GM12878 (cell line): ENCODE data around the gene EHD4. TPM values are rescaled to one million over a fixed set of nuclear protein-coding genes. Genes with fewer than 3 reads are reported as not detected.
A peak's percentile ranks its signal among the peaks of the same experiment; 100 is the strongest.

Source experiments
- ATAC-seq: fragments of 200-7000 bp; cut with Tn5 transposase; 3 replicates; pipeline ENCODE4 v1.9.1; 2020; ENCODE audit warnings: mild to moderate bottlenecking, moderate library complexity
- BruUV-seq: library from RNA; stranded (reverse); fragments of 400-500 nt; replicated peaks from 2 replicates; lab custom pipeline; 2021; lab: Mats Ljungman, UMichigan
- CTCF ChIA-PET: fragments of 300-600 bp; sonication (Branson Sonifier 250); formaldehyde crosslinking; extraction: SDS; loops from one replicate; lab custom pipeline; 2021; ENCODE audit warnings: inconsistent platforms; lab: Yijun Ruan, JAX
- POLR2A ChIA-PET: fragments of 350-600 bp; formaldehyde crosslinking; extraction: SDS; loops from one replicate; lab custom pipeline; 2021; ENCODE audit warnings: inconsistent platforms; lab: Charles Lee
- RAD21 ChIA-PET: fragments of 300-600 bp; sonication (Branson Sonifier 250); formaldehyde crosslinking; loops from one replicate; lab custom pipeline; 2023; ENCODE audit warnings: antibody characterized with exemption; ENCODE audit not compliant: unreplicated experiment; lab: Charles Lee
- SMC1A ChIA-PET: fragments of 300-600 bp; sonication (Branson Sonifier 250); formaldehyde crosslinking; loops from one replicate; lab custom pipeline; 2023; ENCODE audit not compliant: unreplicated experiment, uncharacterized antibody; lab: Charles Lee
- DNase-seq: peaks from one replicate; pipeline ENCODE4 v3.0.0-alpha.2; 2011; ENCODE audit warnings: low read depth, low spot score
- FAIRE-seq: peaks from 3 replicates; lab custom pipeline; 2011; peaks lifted over from hg19 to GRCh38; lab: Jason Lieb, UNC
- H2AFZ ChIP-seq: 2 replicates; pipeline ENCODE4 v1.6.0; 2011; ENCODE audit warnings: low read depth, low read length, control low read depth; ENCODE audit not compliant: control insufficient read depth
- H3K27ac ChIP-seq: 2 replicates; pipeline ENCODE4 v1.5.1; 2011; ENCODE audit warnings: control low read depth; ENCODE audit not compliant: control insufficient read depth, insufficient read depth
- H3K27me3 ChIP-seq, 2 experiments: replicated peaks in 1 of 2; 2 replicates each; pipeline versions ENCODE4 v1.6.0 to v1.6.1; 2011; ENCODE audit warnings: low read length in 1 of 2; ENCODE audit not compliant: control insufficient read depth in 2 of 2, insufficient read depth in 2 of 2
- H3K36me3 ChIP-seq, 2 experiments: 2 replicates each; pipeline ENCODE4 v1.5.1; 2011; ENCODE audit warnings: low read length in 1 of 2; ENCODE audit not compliant: control insufficient read depth in 2 of 2, insufficient read depth in 2 of 2
- H3K4me1 ChIP-seq: 2 replicates; pipeline ENCODE4 v1.6.1; 2011; ENCODE audit warnings: mild to moderate bottlenecking, low read length, moderate library complexity, mixed read lengths; ENCODE audit not compliant: control insufficient read depth, insufficient read depth
- H3K4me2 ChIP-seq: 2 replicates; pipeline ENCODE4 v1.6.0; 2011; ENCODE audit warnings: control low read depth; ENCODE audit not compliant: control insufficient read depth, insufficient read depth
- H3K4me3 ChIP-seq: fragments of 200-600 bp; sonication (generic); 2 replicates; pipeline ENCODE4 v1.5.1; 2016
- H3K79me2 ChIP-seq: 2 replicates; pipeline ENCODE4 v1.6.0; 2011; ENCODE audit warnings: low read length; ENCODE audit not compliant: control insufficient read depth, insufficient read depth
- H3K9ac ChIP-seq: 2 replicates; pipeline ENCODE4 v1.8.0; 2011; ENCODE audit warnings: low read length, control low read depth, mixed read lengths; ENCODE audit not compliant: control insufficient read depth, insufficient read depth
- H3K9me3 ChIP-seq: replicated peaks from 3 replicates; pipeline ENCODE4 v1.5.1; 2011; ENCODE audit warnings: mild to moderate bottlenecking, low read length; ENCODE audit not compliant: control insufficient read depth, insufficient read depth
- H4K20me1 ChIP-seq: 2 replicates; pipeline ENCODE4 v1.6.0; 2011; ENCODE audit not compliant: control insufficient read depth, insufficient read depth
- CHD4 ChIP-seq: fragments of 200-600 bp; sonication (generic); IDR thresholded peaks from 2 replicates; pipeline ENCODE4 v1.6.1; 2016; ENCODE audit warnings: mild to moderate bottlenecking
- CUX1 ChIP-seq: IDR thresholded peaks from 2 replicates; pipeline ENCODE4 v1.6.1; 2012; ENCODE audit warnings: improper control_type of control experiment, low read depth, low read length; ENCODE audit not compliant: insufficient replicate concordance
- FOXM1 ChIP-seq: IDR thresholded peaks from 2 replicates; pipeline ENCODE4 v1.6.1; 2012; ENCODE audit warnings: low read depth, mild to moderate bottlenecking, inconsistent platforms, low read length, moderate library complexity
- RFX5 ChIP-seq: IDR thresholded peaks from 2 replicates; pipeline ENCODE4 v1.6.1; 2011; ENCODE audit warnings: low read depth, low read length, improper control_type of control experiment
- RUNX3 ChIP-seq: IDR thresholded peaks from 2 replicates; pipeline ENCODE4 v1.6.1; 2012; ENCODE audit warnings: low read length, inconsistent platforms
- WGBS: methylation state at CpG from one replicate; pipeline ENCODE4 v1.1.6; 2016; ENCODE audit warnings: low lambda C conversion rate; ENCODE audit not compliant: insufficient replicate concordance, insufficient coverage; ENCODE audit errors: missing lambda C conversion rate; 5-methylcytosine and 5-hydroxymethylcytosine counted together
- in situ Hi-C: fragments of 300-500 bp; cut with MboI; formaldehyde crosslinking; loops from 9 replicates; pipeline ENCODE4 v1.14.3; 2018; ENCODE audit warnings: mixed read lengths
- intact Hi-C: fragments of 100-400 bp; cut with micrococcal nuclease; formaldehyde crosslinking; loops from one replicate; pipeline ENCODE4 v1.14.2; 2022; ENCODE audit not compliant: unreplicated experiment
- polyA plus RNA-seq, 11 experiments: library from polyadenylated mRNA; depleted of rRNA in 4 of 11; unstranded in 6 of 11; stranded (reverse) in 5 of 11; fragments of >200 nt; fragmentation: Nextera tagmentation in 4 of 11; fragmentation: Illumina TruSeq in 1 of 11; extraction: Ambion mirVana in 4 of 11; extraction: Trizol in 1 of 11; gene quantifications; 1 replicate in 1 of 11; 2 replicates in 10 of 11; pipeline versions ENCODE4 v1.2.1 to v1.2.3, GENCODE V29; 2011 to 2016; ENCODE audit warnings: inconsistent platforms in 2 of 11, missing spikeins in 2 of 11, low read depth in 1 of 11
- total RNA-seq, 4 experiments: library from RNA; depleted of rRNA in 3 of 4; stranded (reverse); fragments of >200 nt in 3 of 4; fragmentation: Illumina TruSeq in 1 of 4; extraction: Trizol in 1 of 4; gene quantifications; 2 replicates each; pipeline versions ENCODE4 v1.2.1 to v1.2.3, GENCODE V29; 2013 to 2021

EHD4 gene
- total and polyA plus RNA-seq, 10 of the 15 experiments (the other 5 are each of a cell fraction or from before 2014, with no cell fraction given) = 4.2 to 62.9 (median 44.7) TPM

GRCh38 chr15:41930867-41931222, 41.5 kb downstream of the EHD4 start:
- 93% methylated on average over 2 of the region's 2 CpGs for whole genome bisulfite sequencing
- POLR2A ChIA-PET = interaction anchor here (2.4 to 3.5 kb wide), 2 partner anchors 37 to 41 kb away, joined by 7 to 44 read pairs; partner anchors contain the start of gene EHD4
- H4K20me1 ChIP-seq = no peaks in the 10 kb centered on the region
- FAIRE-seq (no peak), ATAC-seq (no peak), DNase-seq (no peak)
- no peaks in the 10 kb centered on the region for H3K27me3 ChIP-seq
- SMC1A ChIA-PET = interaction anchor here (1.0 to 12.1 kb wide), 5 partner anchors 22 to 127 kb away, joined by 3 to 179 read pairs (median 3); partner anchors contain the start of gene EHD4
- CTCF ChIA-PET = interaction anchor here (0.6 to 4.1 kb wide), 6 partner anchors 19 to 781 kb away, joined by 3 to 27 read pairs (median 3); no protein-coding TSS in a partner anchor
- peak overlapping the region; percentile 86 for H3K4me2 ChIP-seq
- H3K4me1 ChIP-seq = peaks cover 70% of the 10 kb centered on the region
- BruUV-seq = no TSS peak
- no peak overlapping the region for H2AFZ ChIP-seq
- peak overlapping the region; percentile 18; the same call in 1 of the 2 replicates for H3K4me3 ChIP-seq
- peak overlapping the region; percentile 77; the same call in 1 of the 2 replicates for H3K27ac ChIP-seq
- peaks cover 7% of the 10 kb centered on the region in 2 experiments for H3K36me3 ChIP-seq
- in situ Hi-C loops (no loop called here), intact Hi-C loops (no loop called here)
- peaks cover 52% of the 10 kb centered on the region for H3K79me2 ChIP-seq
- no peaks in the 10 kb centered on the region for H3K9me3 ChIP-seq
- no peak for TF ChIP-seq FOXM1
- no peak for TF ChIP-seq CHD4
- 0 out of 2 replicates have a peak, but pooled peaks have one; percentile 13 for TF ChIP-seq RUNX3
- no peak overlapping the region for H3K9ac ChIP-seq
- RAD21 ChIA-PET = interaction anchor here (0.7 to 5.2 kb wide), 3 partner anchors 26 to 39 kb away, joined by 3 to 97 read pairs (median 3); partner anchors contain the start of gene EHD4

GRCh38 chr15:41930221-41930866, 42.0 kb downstream of the EHD4 start:
- Histone ChIP-seq H3K36me3 (peaks cover 7 to 10% of the 10 kb centered on the region in 2 experiments), H3K4me1 (peaks cover 65% of the 10 kb centered on the region), H3K9ac (peak overlapping the region; percentile 28; the same call in 1 of the 2 replicates), H4K20me1 (no peaks in the 10 kb centered on the region), H2AFZ (no peak overlapping the region), H3K4me3 (peak overlapping the region; percentile 26; the same call in 1 of the 2 replicates), H3K79me2 (peaks cover 55% of the 10 kb centered on the region), H3K9me3 (no peaks in the 10 kb centered on the region), H3K4me2 (peak overlapping the region; percentile 86), H3K27me3 (no peaks in the 10 kb centered on the region), H3K27ac (peak overlapping the region; percentile 77)
- SMC1A ChIA-PET = interaction anchor here (0.7 to 12.1 kb wide), 4 partner anchors 22 to 40 kb away, joined by 3 to 179 read pairs (median 5); partner anchors contain the start of gene EHD4
- CTCF ChIA-PET = interaction anchor here (0.6 to 4.1 kb wide), 4 partner anchors 20 to 464 kb away, joined by 3 to 27 read pairs (median 5); no protein-coding TSS in a partner anchor
- no TSS peak for BruUV-seq
- FAIRE-seq (no peak), ATAC-seq (peak; percentile 9), DNase-seq (peak; percentile 17)
- POLR2A ChIA-PET = interaction anchor here (2.4 to 3.5 kb wide), 2 partner anchors 38 to 41 kb away, joined by 7 to 44 read pairs; partner anchors contain the start of gene EHD4
- in situ Hi-C loops (no loop called here), intact Hi-C loops (no loop called here)
- WGBS = 49% methylated on average over 8 of the region's 8 CpGs
- RAD21 ChIA-PET = interaction anchor here (0.6 to 5.2 kb wide), 4 partner anchors 26 to 1217 kb away, joined by 3 to 97 read pairs (median 4); partner anchors contain the start of gene EHD4
- no peak for TF ChIP-seq CUX1
- no peak for TF ChIP-seq RFX5
